Osteocyte (in vitro differentiated cells): ENCODE results near the gene CTSL. TPM values are rescaled to one million over a fixed set of nuclear protein-coding genes. Genes with fewer than 3 reads are reported as not detected.
A peak's percentile ranks its signal among the peaks of the same experiment; 100 is the strongest.

Source experiments
- DNase-seq: peaks from one replicate; pipeline ENCODE4 v3.0.0; 2021; ENCODE audit warnings: mixed read lengths; ENCODE audit not compliant: unreplicated experiment; ENCODE audit errors: extremely low spot score
- H3K27ac Mint-ChIP-seq: one replicate; pipeline ENCODE4 v1.8.0; 2021; ENCODE audit warnings: mild to moderate bottlenecking, mixed read lengths; ENCODE audit not compliant: unreplicated experiment
- H3K27me3 Mint-ChIP-seq: one replicate; pipeline ENCODE4 v1.8.0; 2021; ENCODE audit warnings: mixed read lengths; ENCODE audit not compliant: unreplicated experiment
- H3K36me3 Mint-ChIP-seq: one replicate; pipeline ENCODE4 v1.8.0; 2021; ENCODE audit warnings: mixed read lengths; ENCODE audit not compliant: unreplicated experiment
- H3K4me1 Mint-ChIP-seq: one replicate; pipeline ENCODE4 v1.8.0; 2021; ENCODE audit warnings: mixed read lengths; ENCODE audit not compliant: unreplicated experiment
- H3K4me3 Mint-ChIP-seq: one replicate; pipeline ENCODE4 v1.8.0; 2021; ENCODE audit warnings: mild to moderate bottlenecking, moderate library complexity, mixed read lengths; ENCODE audit not compliant: unreplicated experiment
- H3K9me3 Mint-ChIP-seq: one replicate; pipeline ENCODE4 v1.8.0; 2021; ENCODE audit warnings: mixed read lengths; ENCODE audit not compliant: unreplicated experiment
- CTCF ChIP-seq: fragments of 200-600 bp; sonication (generic); IDR thresholded peaks from 2 replicates; pipeline ENCODE4 v1.5.0; 2021; ENCODE audit warnings: antibody characterized with exemption, mild to moderate bottlenecking, moderate library complexity
- total RNA-seq: library from RNA; stranded (reverse); gene quantifications from 2 replicates; pipeline ENCODE4 v1.2.1, GENCODE V29; 2021

Gene CTSL
- total RNA-seq, 1 donor from 2014 or later, result 264 TPM

- H3K36me3 Mint-ChIP-seq, result peaks cover 5% of the 10 kb centered on the region
- H3K4me1 Mint-ChIP-seq, result peaks cover 23% of the 10 kb centered on the region
- H3K4me3 Mint-ChIP-seq, result no peak overlapping the region
- no peak for TF ChIP-seq CTCF
- H3K9me3 Mint-ChIP-seq, result no peaks in the 10 kb centered on the region
- no peak for DNase-seq
- no peak overlapping the region for H3K27ac Mint-ChIP-seq
- H3K27me3 Mint-ChIP-seq, result no peaks in the 10 kb centered on the region
Measured at GRCh38 chr9:87722393-87723088, 3.4 kb upstream of the CTSL start.

- no peak for TF ChIP-seq CTCF
- H3K27ac Mint-ChIP-seq, result peak overlapping the region; percentile 98
- H3K4me3 Mint-ChIP-seq, result peak overlapping the region; percentile 97
- DNase-seq, result no peak
- H3K36me3 Mint-ChIP-seq, result peaks cover 28% of the 10 kb centered on the region
- H3K4me1 Mint-ChIP-seq, result peaks cover 49% of the 10 kb centered on the region
- no peaks in the 10 kb centered on the region for H3K27me3 Mint-ChIP-seq
- H3K9me3 Mint-ChIP-seq, result no peaks in the 10 kb centered on the region
Measured at GRCh38 chr9:87725356-87725899, 491 bp upstream of the CTSL start.

GRCh38 chr9:87729246-87729645 lies 3.3 kb downstream of the CTSL start:
- no peak for DNase-seq
- H3K4me1 Mint-ChIP-seq, result peaks cover 49% of the 10 kb centered on the region
- H3K36me3 Mint-ChIP-seq, result peaks cover 49% of the 10 kb centered on the region
- peak overlapping the region; percentile 47 for H3K4me3 Mint-ChIP-seq
- no peaks in the 10 kb centered on the region for H3K9me3 Mint-ChIP-seq
- H3K27ac Mint-ChIP-seq, result no peak overlapping the region
- no peak for TF ChIP-seq CTCF
- H3K27me3 Mint-ChIP-seq, result no peaks in the 10 kb centered on the region

- H3K9me3 Mint-ChIP-seq, result no peaks in the 10 kb centered on the region
- peaks cover 36% of the 10 kb centered on the region for H3K4me1 Mint-ChIP-seq
- peaks cover 47% of the 10 kb centered on the region for H3K36me3 Mint-ChIP-seq
- peaks cover 6% of the 10 kb centered on the region for H3K27me3 Mint-ChIP-seq
- TF ChIP-seq CTCF, result no peak
- H3K27ac Mint-ChIP-seq, result no peak overlapping the region
- H3K4me3 Mint-ChIP-seq, result no peak overlapping the region
- DNase-seq, result no peak
Measured at GRCh38 chr9:87731321-87731720, 5.4 kb downstream of the CTSL start.

GRCh38 chr9:87732344-87732743 lies 6.4 kb downstream of the CTSL start:
- H3K27me3 Mint-ChIP-seq, result peaks cover 16% of the 10 kb centered on the region
- H3K9me3 Mint-ChIP-seq, result no peaks in the 10 kb centered on the region
- no peak overlapping the region for H3K4me3 Mint-ChIP-seq
- TF ChIP-seq CTCF, result no peak
- H3K27ac Mint-ChIP-seq, result no peak overlapping the region
- DNase-seq, result no peak
- peaks cover 44% of the 10 kb centered on the region for H3K36me3 Mint-ChIP-seq
- H3K4me1 Mint-ChIP-seq, result peaks cover 28% of the 10 kb centered on the region
